SU-DHL-6 (cell line): ENCODE measurements around the gene TMEM151B.
"Not testable (repeated sequence)": the region's sequence is repeated elsewhere in the genome, so short reads cannot be mapped to it uniquely, and the experiment has no call there.

Experiments used
- H2AFZ ChIP-seq: fragments of 200-600 bp; sonication (generic); 2 replicates; pipeline ENCODE4 v1.6.1; 2014; ENCODE audit warnings: low read depth, mild to moderate bottlenecking, moderate library complexity, mixed read lengths, antibody characterized with exemption, low read length; ENCODE audit not compliant: severe bottlenecking
- H3F3A ChIP-seq: fragments of 200-600 bp; shearing (Covaris generic); 2 replicates; pipeline ENCODE4 v1.6.0; 2016; ENCODE audit warnings: antibody characterized with exemption, mild to moderate bottlenecking; ENCODE audit not compliant: insufficient read depth
- H3K27ac ChIP-seq: fragments of 200-600 bp; sonication (generic); 2 replicates; pipeline ENCODE4 v1.5.1; 2016; ENCODE audit warnings: low read depth, mild to moderate bottlenecking, low read length, moderate library complexity, mixed read lengths
- H3K27me3 ChIP-seq: fragments of 200-600 bp; sonication (generic), shearing (Covaris generic); 2 replicates; pipeline ENCODE4 v1.6.0; 2014; ENCODE audit warnings: mild to moderate bottlenecking, low read length
- H3K36me3 ChIP-seq: fragments of 200-600 bp; sonication (generic); 2 replicates; pipeline ENCODE4 v1.6.1; 2014; ENCODE audit warnings: mild to moderate bottlenecking, low read length, mixed read lengths
- H3K4me2 ChIP-seq: fragments of 300-600, 200-600 bp; shearing (Covaris generic), sonication (generic); 2 replicates; pipeline ENCODE4 v1.6.0; 2014; ENCODE audit warnings: low read length, low read depth, mild to moderate bottlenecking; ENCODE audit not compliant: poor library complexity, severe bottlenecking
- H3K4me3 ChIP-seq: fragments of 200-600 bp; sonication (generic); 2 replicates; pipeline ENCODE4 v1.5.1; 2014; ENCODE audit warnings: antibody characterized with exemption, low read length, mild to moderate bottlenecking, mixed read lengths; ENCODE audit not compliant: insufficient read depth, poor library complexity, severe bottlenecking
- H3K79me2 ChIP-seq: fragments of 200-600 bp; sonication (generic); 2 replicates; pipeline ENCODE4 v1.6.1; 2014; ENCODE audit warnings: mild to moderate bottlenecking, low read length, moderate library complexity; ENCODE audit not compliant: insufficient read depth
- H3K9ac ChIP-seq: fragments of 200-600 bp; sonication (generic); 2 replicates; pipeline ENCODE4 v1.7.0; 2014; ENCODE audit warnings: mild to moderate bottlenecking, low read length
- H3K9me2 ChIP-seq: fragments of 200-600 bp; sonication (generic); replicated peaks from 2 replicates; pipeline ENCODE4 v1.6.1; 2014; ENCODE audit warnings: low read length; ENCODE audit not compliant: insufficient read depth
- H3K9me3 ChIP-seq: fragments of 200-600 bp; sonication (generic); 2 replicates; pipeline ENCODE4 v1.6.1; 2014; ENCODE audit warnings: low read length, mixed read lengths; ENCODE audit not compliant: insufficient read depth
- H4K20me1 ChIP-seq: fragments of 200-600 bp; sonication (generic); 2 replicates; pipeline ENCODE4 v1.6.1; 2014; ENCODE audit warnings: low read depth, mild to moderate bottlenecking, antibody characterized with exemption, low read length, moderate library complexity, mixed read lengths
- EZH2phosphoT487 ChIP-seq: fragments of 200-600 bp; sonication (generic), shearing (Covaris generic); conservative IDR thresholded peaks from 2 replicates; pipeline ENCODE4 v1.6.1; 2018; ENCODE audit warnings: mild to moderate bottlenecking, antibody characterized with exemption, low read length, moderate library complexity, mixed read lengths
- TF ChIP-seq, protein P1 (sequence below): fragments of 200-600 bp; sonication (generic); IDR thresholded peaks from one replicate; pipeline ENCODE4 v1.5.1; 2017; ENCODE audit warnings: antibody characterized with exemption, mild to moderate bottlenecking, low read length, moderate library complexity; ENCODE audit not compliant: insufficient read depth, poor library complexity, severe bottlenecking

TMEM151B gene

DNA sequence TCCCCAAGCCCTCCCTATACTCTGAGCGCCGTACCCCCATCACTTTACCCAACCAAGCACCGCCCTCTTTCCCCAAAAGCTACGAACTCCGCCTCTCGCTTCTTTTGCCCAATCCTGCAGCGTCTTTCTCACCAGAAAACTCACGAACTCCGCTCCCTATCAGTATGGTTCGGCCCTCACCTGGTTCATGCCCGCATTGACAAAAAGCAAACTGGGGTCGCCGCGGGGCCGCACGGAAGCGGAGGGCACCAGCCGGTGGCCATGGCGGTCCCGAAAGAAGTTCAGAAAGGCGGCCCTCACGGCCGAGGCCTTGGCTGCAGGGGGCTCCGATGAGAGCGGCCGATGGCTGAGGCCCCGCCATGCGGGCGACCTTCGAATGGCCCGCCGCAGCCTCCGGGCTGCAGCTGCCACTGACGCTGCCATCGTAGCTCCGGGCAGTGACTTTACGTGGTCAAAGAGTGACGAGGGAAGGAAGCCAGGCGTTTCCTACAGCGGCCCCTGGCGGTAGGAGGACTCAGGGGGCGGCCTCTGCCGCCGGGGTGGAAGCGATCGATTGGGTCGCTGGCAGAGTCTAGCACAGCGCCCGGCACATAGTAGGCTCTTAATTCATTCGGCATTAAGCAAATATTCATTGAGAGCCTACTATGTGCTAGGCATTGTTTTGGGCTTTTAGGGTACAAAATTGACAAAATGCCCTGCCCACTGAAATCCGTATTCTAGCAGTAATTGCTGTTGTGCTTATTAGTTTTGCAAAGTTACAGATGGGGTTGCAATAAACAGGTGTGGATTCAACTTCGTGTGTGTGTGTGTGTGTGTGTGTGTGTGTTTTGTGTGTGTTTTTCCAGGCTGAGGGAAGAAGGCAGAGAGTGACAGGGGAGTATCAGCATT, 42.9 kb downstream of the TMEM151B start, which contains the start of gene AARS2:
TSS of gene AARS2 (minus strand) at position 447 of the 888 bp plus-strand sequence. CDS start at position 423, 24 bp downstream.
- Histone ChIP-seq H3K9me3 (no peaks in the 10 kb centered on the region), H3K9me2 (no peaks in the 10 kb centered on the region), H3K4me2 (peak within 1 kb of the TSS; percentile 75), H3K79me2 (peaks cover 12% of the 10 kb centered on the region; the same call in 1 of the 2 replicates), H3K36me3 (no peaks in the 10 kb centered on the region; the same call in 1 of the 2 replicates), H4K20me1 (no peaks in the 10 kb centered on the region), H3K9ac (peak within 1 kb of the TSS; percentile 74), H3K27me3 (no peaks in the 10 kb centered on the region), H3K4me3 (peak within 1 kb of the TSS; percentile 67), H2AFZ (peak within 1 kb of the TSS; percentile 75), H3F3A (no peaks in the 10 kb centered on the region), H3K27ac (peak within 1 kb of the TSS; percentile 60)
- no peak for TF ChIP-seq EZH2phosphoT487
- TF ChIP-seq, protein P1, sequence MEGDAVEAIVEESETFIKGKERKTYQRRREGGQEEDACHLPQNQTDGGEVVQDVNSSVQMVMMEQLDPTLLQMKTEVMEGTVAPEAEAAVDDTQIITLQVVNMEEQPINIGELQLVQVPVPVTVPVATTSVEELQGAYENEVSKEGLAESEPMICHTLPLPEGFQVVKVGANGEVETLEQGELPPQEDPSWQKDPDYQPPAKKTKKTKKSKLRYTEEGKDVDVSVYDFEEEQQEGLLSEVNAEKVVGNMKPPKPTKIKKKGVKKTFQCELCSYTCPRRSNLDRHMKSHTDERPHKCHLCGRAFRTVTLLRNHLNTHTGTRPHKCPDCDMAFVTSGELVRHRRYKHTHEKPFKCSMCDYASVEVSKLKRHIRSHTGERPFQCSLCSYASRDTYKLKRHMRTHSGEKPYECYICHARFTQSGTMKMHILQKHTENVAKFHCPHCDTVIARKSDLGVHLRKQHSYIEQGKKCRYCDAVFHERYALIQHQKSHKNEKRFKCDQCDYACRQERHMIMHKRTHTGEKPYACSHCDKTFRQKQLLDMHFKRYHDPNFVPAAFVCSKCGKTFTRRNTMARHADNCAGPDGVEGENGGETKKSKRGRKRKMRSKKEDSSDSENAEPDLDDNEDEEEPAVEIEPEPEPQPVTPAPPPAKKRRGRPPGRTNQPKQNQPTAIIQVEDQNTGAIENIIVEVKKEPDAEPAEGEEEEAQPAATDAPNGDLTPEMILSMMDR = peak; percentile 100

DNA sequence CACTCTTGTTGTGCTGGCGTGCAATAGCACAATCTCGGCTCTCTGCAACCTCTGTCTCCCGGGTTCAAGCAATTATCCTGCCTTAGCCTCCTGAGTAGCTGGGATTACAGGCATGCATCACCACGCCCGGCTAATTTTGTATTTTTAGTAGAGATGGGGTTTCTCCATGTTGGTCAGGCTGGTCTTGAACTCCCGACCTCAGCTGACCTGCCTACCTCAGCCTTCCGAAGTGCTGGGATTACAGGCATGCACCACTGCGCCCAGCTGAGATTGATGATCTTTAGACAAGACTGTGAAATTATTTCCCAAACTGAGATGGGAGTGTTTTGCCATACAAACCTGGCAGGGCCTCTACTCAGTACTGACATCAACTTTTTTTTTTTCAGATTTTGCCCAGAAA, 44.4 kb downstream of the TMEM151B start:
- not testable (repeated sequence) for H3F3A ChIP-seq, H3K9me2 ChIP-seq, H3K9me3 ChIP-seq, H4K20me1 ChIP-seq, H3K27ac ChIP-seq, H3K27me3 ChIP-seq, H3K4me2 ChIP-seq, H3K4me3 ChIP-seq, H3K36me3 ChIP-seq, H3K9ac ChIP-seq, H2AFZ ChIP-seq
- peaks cover 12% of the 10 kb centered on the region; the same call in 1 of the 2 replicates for H3K79me2 ChIP-seq

DNA sequence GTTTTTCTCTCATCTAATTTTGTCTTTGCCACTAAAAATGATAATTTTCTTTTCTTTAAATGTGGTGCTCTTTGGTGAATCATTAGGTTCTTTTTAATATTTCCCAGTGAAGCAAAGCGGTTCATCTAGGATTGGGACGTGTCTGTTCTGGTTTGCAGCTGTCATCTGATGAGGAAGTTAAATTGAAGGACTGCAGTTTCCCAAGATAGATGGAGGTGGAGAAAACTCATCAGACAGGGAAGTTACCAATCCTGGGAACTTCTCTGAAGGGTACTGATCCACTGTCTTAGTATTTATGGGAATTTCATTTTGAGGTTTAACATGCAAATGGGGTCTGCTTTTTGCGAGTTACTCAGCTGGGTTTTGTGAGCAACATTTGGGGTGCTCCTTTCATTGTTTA, 45.3 kb downstream of the TMEM151B start:
- H3F3A ChIP-seq = no peaks in the 10 kb centered on the region
- no peaks in the 10 kb centered on the region for H3K9me3 ChIP-seq
- H3K4me2 ChIP-seq = no peak overlapping the region
- no peak overlapping the region for H3K4me3 ChIP-seq
- no peaks in the 10 kb centered on the region; the same call in 1 of the 2 replicates for H3K36me3 ChIP-seq
- TF ChIP-seq, protein P1 = no peak
- no peak for TF ChIP-seq EZH2phosphoT487
- H3K9me2 ChIP-seq = no peaks in the 10 kb centered on the region
- no peak overlapping the region for H2AFZ ChIP-seq
- H3K79me2 ChIP-seq = peaks cover 12% of the 10 kb centered on the region; the same call in 1 of the 2 replicates
- no peak overlapping the region for H3K27ac ChIP-seq
- no peaks in the 10 kb centered on the region for H3K27me3 ChIP-seq
- H3K9ac ChIP-seq = no peak overlapping the region
- no peaks in the 10 kb centered on the region for H4K20me1 ChIP-seq

DNA sequence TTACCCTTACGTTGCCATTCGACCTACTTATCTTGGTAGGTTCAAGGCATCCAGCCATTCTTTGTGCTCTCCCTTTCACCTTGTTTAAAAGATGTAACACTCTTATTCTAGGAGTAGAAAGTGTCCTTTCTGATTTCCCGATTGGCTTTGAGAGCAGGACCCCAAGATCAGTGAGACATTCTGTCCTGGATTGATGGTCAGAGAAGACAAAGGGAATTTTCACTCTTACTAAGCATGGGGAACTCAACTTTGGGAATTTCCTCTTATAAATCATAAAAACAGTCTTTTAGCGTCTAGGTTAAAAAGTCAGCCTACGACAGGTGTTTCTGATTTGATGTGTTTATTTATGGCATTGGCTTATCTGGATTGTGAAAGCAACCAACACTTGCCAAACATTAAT, 45.7 kb downstream of the TMEM151B start:
- no peaks in the 10 kb centered on the region for H4K20me1 ChIP-seq
- no peaks in the 10 kb centered on the region for H3F3A ChIP-seq
- no peak overlapping the region for H3K4me2 ChIP-seq
- no peak overlapping the region for H2AFZ ChIP-seq
- no peak for TF ChIP-seq EZH2phosphoT487
- TF ChIP-seq, protein P1 = no peak
- H3K9ac ChIP-seq = no peak overlapping the region
- no peaks in the 10 kb centered on the region for H3K36me3 ChIP-seq
- no peak overlapping the region for H3K4me3 ChIP-seq
- no peaks in the 10 kb centered on the region for H3K9me3 ChIP-seq
- H3K79me2 ChIP-seq = peaks cover 12% of the 10 kb centered on the region; the same call in 1 of the 2 replicates
- no peaks in the 10 kb centered on the region for H3K27me3 ChIP-seq
- no peak overlapping the region for H3K27ac ChIP-seq
- no peaks in the 10 kb centered on the region for H3K9me2 ChIP-seq
